T follicular helper cell (primary cell): ENCODE data around the gene TMTC2.

Experiments
- DNase-seq: peaks from one replicate; pipeline ENCODE4 v3.0.0-alpha.2; 2020; ENCODE audit warnings: low read depth

Gene TMTC2

DNA sequence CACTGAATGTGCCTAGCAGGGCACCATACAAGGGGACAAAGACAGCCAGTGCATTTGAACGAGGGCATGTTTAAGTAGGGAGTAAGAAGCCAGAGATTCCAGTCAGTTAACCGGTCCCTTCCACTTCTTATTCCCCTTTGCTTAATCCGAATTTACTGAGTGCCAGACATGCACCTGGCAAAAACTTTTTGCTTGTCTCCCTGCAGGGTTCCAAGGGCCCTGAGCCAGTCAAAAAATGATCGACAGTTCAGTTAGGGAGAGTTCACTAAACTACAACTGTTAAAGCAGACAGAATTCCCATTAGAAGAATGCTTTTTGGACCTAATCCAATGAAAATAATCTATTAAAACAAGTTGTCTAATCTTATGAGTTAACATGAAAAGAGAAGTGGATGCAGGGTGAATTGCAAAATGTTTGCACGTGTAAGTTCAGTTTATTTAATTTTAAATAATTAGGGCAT, 193.8 kb downstream of the TMTC2 start:
- no peak for DNase-seq

- DNase-seq, result no peak
Measured at GRCh38 chr12:82883394-82884355, 197.0 kb downstream of the TMTC2 start.

DNA sequence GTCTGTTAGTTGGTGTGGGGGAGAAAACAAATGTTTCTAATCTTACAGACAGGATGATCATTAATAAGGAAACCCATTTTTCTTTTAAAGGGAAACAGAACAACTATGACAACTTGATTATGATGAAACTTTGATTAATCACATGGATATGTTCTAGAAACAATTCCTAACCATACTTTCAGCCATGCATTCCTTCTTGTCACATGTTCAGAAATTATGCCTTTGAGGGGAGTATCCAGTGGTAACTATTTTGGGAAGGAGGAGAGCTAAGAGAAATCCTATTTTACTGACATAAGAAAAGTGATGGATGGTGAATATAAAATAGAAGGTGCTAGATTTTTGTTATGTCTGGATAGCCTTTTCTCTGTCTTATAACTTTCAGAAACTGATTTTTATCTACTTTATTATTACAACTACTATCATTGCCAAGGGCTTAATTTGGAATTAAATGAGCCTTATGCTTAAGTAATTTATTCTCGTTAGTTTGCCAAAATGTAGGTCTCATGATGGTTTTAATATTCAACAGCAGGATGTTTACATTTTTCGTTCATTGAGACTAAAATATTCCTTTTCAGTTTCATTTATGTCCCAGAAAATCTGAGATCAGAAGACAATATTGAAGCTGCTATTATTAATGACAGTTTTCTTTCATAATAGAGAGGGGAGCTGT, 200.1 kb downstream of the TMTC2 start:
- no peak for DNase-seq

DNA sequence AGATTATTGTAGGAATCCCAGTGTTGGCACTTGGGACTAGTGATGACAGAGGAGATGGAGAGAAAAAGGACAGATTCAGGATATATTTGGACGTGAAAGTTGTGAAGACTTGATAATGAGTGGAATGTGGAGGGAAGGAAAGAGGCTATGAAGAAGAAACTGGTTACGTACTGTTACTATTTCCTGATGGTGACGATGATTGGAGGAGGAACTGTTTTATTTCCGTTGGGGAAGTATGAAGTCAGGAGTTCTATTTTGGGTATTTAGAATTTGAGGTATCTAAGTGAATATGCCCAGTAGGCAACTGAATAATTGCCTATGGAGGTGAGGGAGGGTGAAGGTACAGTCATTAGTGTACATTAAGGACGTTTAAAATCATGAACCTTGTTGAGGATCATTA, 207.2 kb downstream of the TMTC2 start:
- DNase-seq, result no peak

GRCh38 chr12:82896277-82896676, 209.6 kb downstream of the TMTC2 start:
- DNase-seq, result no peak

DNA sequence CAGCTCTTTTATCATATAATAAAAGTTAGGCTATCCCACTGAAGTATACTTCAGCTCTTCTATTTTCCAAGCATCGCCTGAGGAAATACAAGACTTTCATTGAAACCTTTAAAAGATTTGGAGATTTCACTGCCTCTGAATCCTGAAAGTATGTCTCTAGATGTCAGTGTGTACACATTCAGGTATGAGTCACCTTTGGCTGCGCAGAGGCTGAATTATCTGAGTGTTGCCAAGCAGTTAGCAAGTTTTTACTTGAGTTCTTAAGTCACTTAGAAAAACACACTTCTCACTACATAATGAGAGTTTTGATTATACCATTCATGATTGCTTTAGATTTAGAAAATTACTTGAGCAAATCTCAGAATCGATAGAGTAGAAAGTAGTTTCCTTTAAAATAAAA, 210.3 kb downstream of the TMTC2 start:
- DNase-seq, result no peak

GRCh38 chr12:82898441-82898840, 211.7 kb downstream of the TMTC2 start:
- no peak for DNase-seq

DNA sequence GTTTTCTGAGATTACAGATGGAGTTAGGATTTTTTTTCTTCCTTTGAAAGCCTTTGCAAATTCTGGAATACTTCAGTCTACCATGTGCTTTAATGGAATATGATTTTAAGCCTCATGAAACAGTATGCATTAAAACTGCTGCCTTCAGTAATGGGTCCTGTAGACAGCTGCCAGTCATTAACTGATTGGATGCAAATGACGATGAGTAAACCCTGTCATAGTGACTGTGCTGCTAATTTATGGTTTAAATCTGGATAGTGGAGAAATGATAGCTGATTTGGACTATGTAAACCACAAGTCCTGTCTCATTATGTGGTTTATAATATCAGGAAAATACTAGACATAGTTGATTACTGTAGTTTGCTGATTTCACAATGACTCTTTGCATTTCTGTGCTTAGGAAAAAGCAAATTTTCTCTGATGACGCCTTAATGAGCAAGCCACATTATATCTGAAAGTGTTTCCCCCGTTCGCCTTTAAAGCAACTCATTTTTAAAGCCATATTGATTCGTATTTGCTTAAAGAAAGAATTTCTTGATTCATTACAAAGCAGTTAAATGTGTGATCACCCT, 217.6 kb downstream of the TMTC2 start:
- no peak for DNase-seq

- no peak for DNase-seq
Measured at GRCh38 chr12:82910246-82910893, 223.7 kb downstream of the TMTC2 start.

DNA sequence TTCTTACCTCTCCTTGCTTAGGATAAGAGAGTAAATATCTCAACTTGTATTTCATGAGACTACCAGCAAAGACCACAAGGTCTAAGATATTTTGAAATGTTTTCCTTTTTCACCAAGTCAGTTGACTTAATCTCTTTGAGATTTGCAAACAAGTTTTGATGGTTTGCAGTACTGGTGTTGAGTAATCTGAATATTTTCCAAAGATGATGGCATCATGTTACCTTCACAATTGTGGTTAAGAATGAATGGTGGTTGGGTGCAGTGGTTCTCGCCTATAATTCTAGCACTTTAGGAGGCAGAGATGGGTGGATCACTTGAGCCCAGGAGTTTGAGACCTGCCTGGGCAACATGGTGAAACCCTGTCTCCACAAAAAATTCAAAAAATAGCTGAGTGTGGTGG, 225.7 kb downstream of the TMTC2 start:
- DNase-seq, result no peak

DNA sequence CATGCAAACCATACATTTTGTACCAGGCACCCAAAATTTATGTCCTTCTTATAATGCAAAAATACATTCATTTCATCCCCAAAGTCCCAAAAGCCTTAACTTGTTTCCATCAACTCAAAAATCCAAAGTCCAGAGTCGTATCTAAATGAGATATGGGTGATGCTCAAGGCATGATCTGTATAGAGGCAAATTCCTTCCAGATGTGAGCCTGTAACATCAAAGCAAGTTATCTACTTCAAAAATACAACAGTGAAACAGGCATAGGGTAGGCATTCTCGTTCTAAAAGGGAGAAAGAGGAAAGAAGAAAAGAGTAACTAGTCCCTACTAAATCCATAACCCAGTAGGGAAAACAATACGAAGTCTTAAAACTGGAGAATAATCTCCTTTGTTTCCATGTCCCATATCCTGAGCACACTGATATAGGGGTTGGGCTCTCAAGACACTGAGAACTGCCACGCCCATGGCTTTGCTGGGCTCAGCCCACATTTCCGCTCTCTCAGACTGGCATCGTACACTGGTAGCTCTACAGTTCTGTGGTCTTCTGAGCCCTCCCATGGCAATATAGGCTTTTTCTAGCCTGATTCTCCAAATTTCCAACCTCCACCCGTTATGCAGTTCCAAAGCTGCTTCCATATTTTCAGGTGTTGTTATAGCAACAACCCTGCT, 232.8 kb downstream of the TMTC2 start:
- DNase-seq, result no peak

- DNase-seq, result no peak
Measured at GRCh38 chr12:82923935-82924334, 237.2 kb downstream of the TMTC2 start.

DNA sequence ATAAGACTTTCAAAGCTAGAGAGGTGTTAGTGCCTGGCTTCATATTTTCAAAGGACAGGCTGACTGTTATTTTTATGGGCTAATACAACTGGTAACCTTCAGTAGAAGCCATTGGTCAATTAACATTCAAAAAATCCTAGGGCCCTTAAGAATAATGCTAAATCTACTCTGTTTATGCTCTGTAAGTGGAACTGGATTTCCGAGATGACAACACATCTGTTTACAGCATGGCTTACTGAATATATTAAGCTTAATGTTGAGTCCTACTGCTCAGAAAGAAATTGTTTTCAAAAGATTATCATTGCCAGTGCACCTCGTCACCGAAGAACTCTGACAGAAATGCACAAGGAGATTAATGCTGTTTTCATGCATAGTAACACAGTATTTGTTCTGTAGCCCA, 239.9 kb downstream of the TMTC2 start:
- DNase-seq, result no peak

- no peak for DNase-seq
Measured at GRCh38 chr12:82930301-82930700, 243.6 kb downstream of the TMTC2 start.

- DNase-seq, result no peak
Measured at GRCh38 chr12:82931349-82932116, 244.8 kb downstream of the TMTC2 start.

DNA sequence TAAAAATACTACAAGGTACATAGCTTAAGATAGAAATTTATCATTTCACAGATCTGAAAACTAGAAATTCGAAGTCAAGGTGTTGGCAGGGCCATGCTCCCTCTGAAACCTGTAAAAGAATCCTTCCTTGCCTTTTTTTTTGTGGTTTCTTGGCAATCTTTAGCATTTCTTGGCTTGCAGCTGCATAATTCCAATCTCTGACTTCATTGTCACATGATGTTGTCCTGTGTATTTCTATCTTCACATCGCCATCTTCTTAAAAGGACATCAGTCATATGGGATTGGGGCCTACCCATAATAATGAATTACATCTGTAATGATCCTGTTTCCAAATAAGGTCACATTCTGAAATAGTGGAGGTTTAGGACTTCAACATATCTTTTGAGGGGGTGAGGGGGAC, 250.4 kb downstream of the TMTC2 start:
- DNase-seq, result no peak

DNA sequence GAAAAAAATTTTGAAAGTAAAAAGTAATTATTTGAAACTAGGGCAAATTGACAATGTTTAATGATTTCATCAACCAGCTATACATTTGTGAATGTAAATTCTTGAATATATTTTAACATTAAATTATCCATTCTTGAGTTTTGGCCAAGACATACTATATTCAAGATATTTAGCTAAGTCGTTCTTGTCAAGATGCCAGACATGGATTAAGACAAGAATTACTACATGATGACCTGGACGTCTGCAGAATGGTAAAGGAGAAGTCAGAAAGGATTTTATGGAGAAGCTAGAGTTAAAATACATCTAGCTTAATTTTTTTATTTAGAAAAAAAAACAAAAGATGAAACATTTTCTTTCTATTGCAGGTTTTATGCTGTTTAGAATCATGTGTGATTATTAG, 255.8 kb downstream of the TMTC2 start:
- DNase-seq, result no peak

- no peak for DNase-seq
Measured at GRCh38 chr12:82942991-82943401, 256.3 kb downstream of the TMTC2 start.

DNA sequence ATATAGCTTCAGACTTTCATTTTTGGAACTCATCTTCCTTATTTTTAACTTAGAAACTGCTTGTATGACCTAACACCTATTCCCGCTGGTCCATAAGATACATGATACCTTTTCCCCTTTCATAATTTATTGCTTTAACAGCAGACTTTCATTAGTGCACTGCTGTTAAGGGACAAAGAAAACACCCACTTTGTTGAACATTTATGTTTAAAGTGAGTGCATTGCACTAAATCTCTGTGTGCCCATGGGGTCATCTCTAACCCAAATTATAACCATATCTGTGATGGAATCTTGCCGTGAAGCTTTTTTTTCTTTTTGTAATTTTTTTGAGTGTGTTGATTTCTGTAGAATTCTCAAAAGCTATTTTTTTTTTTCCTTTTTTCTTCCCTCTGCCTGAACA, 261.8 kb downstream of the TMTC2 start:
- DNase-seq, result no peak

DNA sequence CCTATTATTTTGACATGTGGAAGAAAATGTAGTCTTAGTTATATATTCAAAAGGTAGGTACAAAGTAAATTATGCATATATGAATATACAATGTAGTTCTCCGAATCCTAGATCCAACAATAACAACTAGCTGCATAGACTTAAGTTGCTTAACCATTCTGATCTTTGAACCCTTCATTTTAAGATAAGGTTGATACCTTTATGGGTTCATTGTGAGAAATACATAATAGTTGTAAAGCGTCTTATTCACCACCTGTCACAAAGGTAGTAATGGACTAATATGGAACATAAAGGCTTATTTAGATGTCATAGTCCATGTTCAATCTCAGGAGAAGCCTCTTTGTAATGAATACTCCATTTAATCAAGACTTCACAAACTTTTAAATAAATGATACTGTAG, 263.6 kb downstream of the TMTC2 start:
- DNase-seq, result no peak

DNA sequence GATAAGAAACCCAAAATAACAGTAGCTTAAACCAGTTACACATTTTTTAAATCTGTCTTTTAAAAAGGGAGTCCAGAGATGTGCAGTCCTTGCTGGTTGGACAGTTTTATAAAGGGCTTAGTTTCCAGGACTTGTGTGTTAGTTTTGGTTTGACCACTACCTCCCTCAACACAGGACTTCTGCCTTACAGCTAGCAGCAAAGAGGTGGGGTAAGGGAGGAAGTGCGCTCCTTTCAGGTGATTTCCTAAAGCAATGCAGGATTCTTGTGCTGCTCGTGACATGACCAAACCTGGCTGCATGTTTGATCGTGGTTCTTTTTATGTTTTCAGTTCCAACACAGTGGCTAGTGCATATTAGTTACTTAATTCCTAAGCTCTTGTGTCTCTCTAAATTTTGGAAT, 266.2 kb downstream of the TMTC2 start:
- DNase-seq, result no peak
